HEK293 (cell line): Measurements from ENCODE around the gene CDH26.
A peak's percentile ranks its signal among the peaks of the same experiment; 100 is the strongest.

ENCODE experiments used
- CTCF ChIA-PET: fragments of 350-600 bp; formaldehyde crosslinking; extraction: SDS; loops from one replicate; lab custom pipeline; 2021; ENCODE audit warnings: antibody characterized with exemption; lab: Yijun Ruan, JAX
- POLR2A ChIA-PET: fragments of 300-600 bp; formaldehyde crosslinking; extraction: SDS; loops from one replicate; lab custom pipeline; 2020; ENCODE audit warnings: antibody characterized with exemption, inconsistent platforms; lab: Yijun Ruan, JAX
- H3K27ac ChIP-seq: fragments of 200-500 bp; sonication (Bioruptor generic); 2 replicates; pipeline ENCODE4 v1.5.1; 2014; ENCODE audit warnings: low read depth, low read length, control low read depth, inconsistent platforms; ENCODE audit errors: extremely low read depth
- H3K36me3 ChIP-seq, 2 experiments: fragments of 200-500 bp in 1 of 2; sonication (Bioruptor generic) in 1 of 2; 1 replicate in 1 of 2; 2 replicates in 1 of 2; pipeline ENCODE4 v1.5.1; 2014 to 2017; ENCODE audit warnings: inconsistent platforms in 2 of 2, low read length in 2 of 2; ENCODE audit not compliant: control insufficient read depth in 2 of 2, insufficient read depth in 1 of 2
- H3K4me1 ChIP-seq: fragments of 200-500 bp; sonication (Bioruptor generic); 2 replicates; pipeline ENCODE4 v1.5.1; 2014; ENCODE audit warnings: mild to moderate bottlenecking, low read length, inconsistent platforms; ENCODE audit not compliant: control insufficient read depth, insufficient read depth
- H3K4me3 ChIP-seq: 2 replicates; pipeline ENCODE4 v1.5.1; 2011; ENCODE audit warnings: low read depth, mild to moderate bottlenecking, control low read depth, low read length, moderate library complexity
- H3K9me3 ChIP-seq: fragments of 200-500 bp; sonication (Bioruptor generic); 2 replicates; pipeline ENCODE4 v1.5.1; 2014; ENCODE audit warnings: low read depth, low read length, inconsistent platforms; ENCODE audit not compliant: control insufficient read depth, insufficient read depth
- MEIS1 ChIP-seq: sonication (generic); formaldehyde crosslinking; IDR thresholded peaks from 2 replicates; pipeline ENCODE4 v1.8.1; 2022; ENCODE audit warnings: missing genetic modification reagents, mild to moderate bottlenecking, borderline replicate concordance
- MYNN ChIP-seq: fragments of 450-650 bp; formaldehyde crosslinking; IDR thresholded peaks from 2 replicates; pipeline ENCODE4 v1.5.1; 2016; ENCODE audit warnings: missing biosample characterization, missing genetic modification characterization, borderline replicate concordance
- OSR2 ChIP-seq: fragments of 450-650 bp; formaldehyde crosslinking; IDR thresholded peaks from 2 replicates; pipeline ENCODE4 v1.5.1; 2016; ENCODE audit warnings: missing biosample characterization, missing genetic modification characterization
- OVOL3 ChIP-seq: fragments of 450-650 bp; formaldehyde crosslinking; IDR thresholded peaks from 2 replicates; pipeline ENCODE4 v1.5.1; 2016; ENCODE audit warnings: missing biosample characterization, missing genetic modification characterization
- PBX3 ChIP-seq: sonication (generic); formaldehyde crosslinking; IDR thresholded peaks from 2 replicates; pipeline ENCODE4 v1.8.1; 2022; ENCODE audit warnings: mild to moderate bottlenecking, moderate library complexity, missing genetic modification reagents
- PRDM4 ChIP-seq: fragments of 450-650 bp; formaldehyde crosslinking; IDR thresholded peaks from 2 replicates; pipeline ENCODE4 v1.5.1; 2017; ENCODE audit warnings: missing biosample characterization, missing genetic modification characterization
- SP3 ChIP-seq: fragments of 450-650 bp; formaldehyde crosslinking; IDR thresholded peaks from 2 replicates; pipeline ENCODE4 v1.5.1; 2016; ENCODE audit warnings: missing biosample characterization, missing genetic modification characterization
- SP7 ChIP-seq: fragments of 450-650 bp; formaldehyde crosslinking; IDR thresholded peaks from 2 replicates; pipeline ENCODE4 v1.5.1; 2016; ENCODE audit warnings: missing biosample characterization, missing genetic modification characterization
- ZBTB20 ChIP-seq: fragments of 450-650 bp; formaldehyde crosslinking; IDR thresholded peaks from 2 replicates; pipeline ENCODE4 v1.5.1; 2016; ENCODE audit warnings: missing biosample characterization, missing genetic modification characterization
- ZBTB44 ChIP-seq: fragments of 450-650 bp; IDR thresholded peaks from 2 replicates; pipeline ENCODE4 v1.5.1; 2018; ENCODE audit warnings: missing biosample characterization, mild to moderate bottlenecking, missing genetic modification characterization
- ZEB2 ChIP-seq: fragments of 450-650 bp; formaldehyde crosslinking; IDR thresholded peaks from 2 replicates; pipeline ENCODE4 v1.5.1; 2016; ENCODE audit warnings: missing biosample characterization, missing genetic modification characterization
- ZIC2 ChIP-seq: fragments of 450-650 bp; formaldehyde crosslinking; IDR thresholded peaks from 2 replicates; pipeline ENCODE4 v1.5.1; 2016; ENCODE audit warnings: missing biosample characterization, missing genetic modification characterization
- ZNF223 ChIP-seq: fragments of 450-650 bp; formaldehyde crosslinking; IDR thresholded peaks from 2 replicates; pipeline ENCODE4 v1.5.1; 2016; ENCODE audit warnings: missing biosample characterization, missing genetic modification characterization
- ZNF280D ChIP-seq: fragments of 450-650 bp; formaldehyde crosslinking; IDR thresholded peaks from 2 replicates; pipeline ENCODE4 v1.5.1; 2016; ENCODE audit warnings: missing biosample characterization, missing genetic modification characterization
- ZNF324 ChIP-seq: fragments of 450-650 bp; formaldehyde crosslinking; IDR thresholded peaks from 2 replicates; pipeline ENCODE4 v1.5.1; 2016; ENCODE audit warnings: missing biosample characterization, missing genetic modification characterization
- ZNF398 ChIP-seq: fragments of 450-650 bp; formaldehyde crosslinking; IDR thresholded peaks from 2 replicates; pipeline ENCODE4 v1.5.1; 2017; ENCODE audit warnings: missing biosample characterization, missing genetic modification characterization
- ZNF558 ChIP-seq: fragments of 450-650 bp; formaldehyde crosslinking; IDR thresholded peaks from 2 replicates; pipeline ENCODE4 v1.5.1; 2016; ENCODE audit warnings: missing biosample characterization, missing genetic modification characterization
- ZNF670 ChIP-seq: fragments of 450-650 bp; formaldehyde crosslinking; IDR thresholded peaks from 2 replicates; pipeline ENCODE4 v1.5.1; 2016; ENCODE audit warnings: missing biosample characterization, missing genetic modification characterization, low read depth
- ZNF677 ChIP-seq: fragments of 450-650 bp; IDR thresholded peaks from 2 replicates; pipeline ENCODE4 v1.5.0; 2018; ENCODE audit warnings: missing biosample characterization, mild to moderate bottlenecking, missing genetic modification characterization, moderate library complexity
- ZNF701 ChIP-seq: fragments of 450-650 bp; formaldehyde crosslinking; IDR thresholded peaks from 2 replicates; pipeline ENCODE4 v1.5.1; 2016; ENCODE audit warnings: missing biosample characterization, missing genetic modification characterization
- ZNF76 ChIP-seq: fragments of 450-650 bp; formaldehyde crosslinking; IDR thresholded peaks from 2 replicates; pipeline ENCODE4; 2016; ENCODE audit warnings: low read depth, missing biosample characterization, missing genetic modification characterization, borderline replicate concordance
- ZNF792 ChIP-seq: fragments of 450-650 bp; formaldehyde crosslinking; IDR thresholded peaks from 2 replicates; pipeline ENCODE4 v1.5.1; 2016; ENCODE audit warnings: missing biosample characterization, missing genetic modification characterization
- ZSCAN30 ChIP-seq: fragments of 450-650 bp; IDR thresholded peaks from 2 replicates; pipeline ENCODE4 v1.5.1; 2018; ENCODE audit warnings: missing biosample characterization, mild to moderate bottlenecking, missing genetic modification characterization, moderate library complexity
- ZSCAN4 ChIP-seq: fragments of 450-650 bp; formaldehyde crosslinking; IDR thresholded peaks from 2 replicates; pipeline ENCODE4 v1.5.1; 2017; ENCODE audit warnings: missing biosample characterization, missing genetic modification characterization

Gene CDH26

GRCh38 chr20:60043435-60043834, 85.2 kb downstream of the CDH26 start (continued):
- TF ChIP-seq ZSCAN4 (tag by site-specific recombination) (no peak), ZSCAN30 (tag by site-specific recombination) (no peak), ZNF280D (tag by site-specific recombination) (no peak), PBX3 (CRISPR knock-in tag) (no peak), ZNF677 (tag by site-specific recombination) (no peak), ZNF324 (tag by site-specific recombination) (no peak), ZBTB44 (tag by site-specific recombination) (no peak), MYNN (no peak), SP7 (tag by site-specific recombination) (no peak)
- TF ChIP-seq, all 188 proteins: peak for 0

- no peaks in the 10 kb centered on the region for H3K36me3 ChIP-seq
- H3K27ac ChIP-seq, result no peak overlapping the region
- no peak overlapping the region for H3K4me3 ChIP-seq
- ChIA-PET CTCF (interaction anchor here (0.6 to 1.2 kb wide), 3 partner anchors 97 to 1850 kb away, joined by 3 read pairs; no protein-coding TSS in a partner anchor), POLR2A (no interaction called here)
- no peaks in the 10 kb centered on the region for H3K4me1 ChIP-seq
- no peaks in the 10 kb centered on the region for H3K9me3 ChIP-seq
- TF ChIP-seq ZNF701 (tag by site-specific recombination), result no peak
- TF ChIP-seq ZEB2, result no peak
- no peak for TF ChIP-seq ZNF223 (tag by site-specific recombination)
- TF ChIP-seq ZNF76 (tag by site-specific recombination), result no peak
- no peak for TF ChIP-seq ZNF398 (tag by site-specific recombination)
- 0 out of 2 replicates have a peak, but pooled peaks have one; percentile 10 for TF ChIP-seq ZIC2 (tag by site-specific recombination)
- TF ChIP-seq PRDM4 (tag by site-specific recombination), result no peak
- no peak for TF ChIP-seq ZNF792 (tag by site-specific recombination)
- no peak for TF ChIP-seq ZBTB20 (tag by site-specific recombination)
- TF ChIP-seq ZNF558 (tag by site-specific recombination), result no peak
- TF ChIP-seq SP3, result no peak
- peak; percentile 63; the same call in 1 of the 2 replicates for TF ChIP-seq OSR2 (tag by site-specific recombination)
- TF ChIP-seq ZNF670, result no peak
- TF ChIP-seq MEIS1 (CRISPR knock-in tag), result no peak
- TF ChIP-seq OVOL3 (tag by site-specific recombination), result peak; percentile 53; the same call in 1 of the 2 replicates
These were observed 87.8 kb downstream of the CDH26 start for GRCh38 chr20:60046011-60046413.
